WTC11 (cell line): Measurements from ENCODE around the gene PGAP2. TPM values are rescaled to one million over a fixed set of nuclear protein-coding genes. Genes with fewer than 3 reads are reported as not detected.

Experiments used
- ATAC-seq: fragments of 200-7000 bp; cut with Tn5 transposase; 2 replicates; pipeline ENCODE4 v1.10.0; 2021; ENCODE audit warnings: mild to moderate bottlenecking, moderate library complexity
- CTCF ChIA-PET: fragments of 300-600 bp; sonication (Branson Sonifier 250); formaldehyde crosslinking; loops from one replicate; lab custom pipeline; 2021; ENCODE audit warnings: antibody characterized with exemption; lab: Charles Lee
- POLR2A ChIA-PET: fragments of 350-600 bp; sonication (Branson Sonifier 250); formaldehyde crosslinking; loops from one replicate; lab custom pipeline; 2021; ENCODE audit warnings: antibody characterized with exemption; lab: Charles Lee
- DNase-seq: peaks from one replicate; pipeline ENCODE4 v3.0.0; 2021; ENCODE audit warnings: low spot score
- H3K27ac Mint-ChIP-seq: 2 replicates; pipeline ENCODE4 v1.8.0; 2021; ENCODE audit warnings: mixed read lengths
- H3K27me3 Mint-ChIP-seq: 2 replicates; pipeline ENCODE4 v1.8.0; 2021; ENCODE audit warnings: low read depth, mild to moderate bottlenecking, moderate library complexity, mixed read lengths
- H3K36me3 Mint-ChIP-seq: 2 replicates; pipeline ENCODE4 v1.8.0; 2021; ENCODE audit warnings: mixed read lengths
- H3K4me1 Mint-ChIP-seq: 2 replicates; pipeline ENCODE4 v1.8.0; 2022; ENCODE audit warnings: mixed read lengths
- H3K4me3 Mint-ChIP-seq: 2 replicates; pipeline ENCODE4 v1.8.0; 2021; ENCODE audit warnings: mild to moderate bottlenecking, moderate library complexity, mixed read lengths
- H3K9me3 Mint-ChIP-seq: 2 replicates; pipeline ENCODE4 v1.8.0; 2021; ENCODE audit warnings: mixed read lengths
- CBFB ChIP-seq: sonication (generic); formaldehyde crosslinking; IDR thresholded peaks from 2 replicates; pipeline ENCODE4 v1.8.1; 2022; ENCODE audit warnings: mild to moderate bottlenecking, low read depth, missing genetic modification reagents
- CREB1 ChIP-seq: sonication (generic); formaldehyde crosslinking; IDR thresholded peaks from 2 replicates; pipeline ENCODE4 v1.8.0; 2023; ENCODE audit warnings: mild to moderate bottlenecking, missing genetic modification reagents
- CREM ChIP-seq: sonication (generic); formaldehyde crosslinking; IDR thresholded peaks from 2 replicates; pipeline ENCODE4 v1.8.1; 2022; ENCODE audit warnings: mild to moderate bottlenecking, missing genetic modification reagents, moderate library complexity
- ELF4 ChIP-seq: sonication (generic); formaldehyde crosslinking; IDR thresholded peaks from 2 replicates; pipeline ENCODE4 v1.8.1; 2022; ENCODE audit warnings: low read depth, mild to moderate bottlenecking, moderate library complexity, missing genetic modification reagents
- HMGA2 ChIP-seq: fragments of 250-450 bp; sonication (Bioruptor Pico); IDR thresholded peaks from 2 replicates; pipeline ENCODE4 v1.4.0; 2021; ENCODE audit warnings: mild to moderate bottlenecking, moderate library complexity
- IRF2 ChIP-seq: sonication (generic); formaldehyde crosslinking; IDR thresholded peaks from 2 replicates; pipeline ENCODE4 v1.8.0; 2022; ENCODE audit warnings: low read depth, missing genetic modification reagents, borderline replicate concordance
- NFYB ChIP-seq: sonication (generic); formaldehyde crosslinking; conservative IDR thresholded peaks from 2 replicates; pipeline ENCODE4 v1.8.0; 2022; ENCODE audit warnings: low read depth, missing genetic modification reagents
- RORB ChIP-seq: fragments of 250-450 bp; sonication (Bioruptor Pico); IDR thresholded peaks from 2 replicates; pipeline ENCODE4 v1.9.0; 2021; ENCODE audit warnings: mild to moderate bottlenecking
- TP53 ChIP-seq: sonication (generic); formaldehyde crosslinking; IDR thresholded peaks from 2 replicates; pipeline ENCODE4 v1.8.1; 2023; ENCODE audit warnings: mild to moderate bottlenecking, missing genetic modification reagents
- ZBTB21 ChIP-seq: sonication (generic); formaldehyde crosslinking; IDR thresholded peaks from 2 replicates; pipeline ENCODE4 v1.8.1; 2023; ENCODE audit warnings: mild to moderate bottlenecking, missing genetic modification reagents, borderline replicate concordance
- ZNF263 ChIP-seq: sonication (generic); formaldehyde crosslinking; IDR thresholded peaks from 2 replicates; pipeline ENCODE4 v1.8.1; 2022; ENCODE audit warnings: low read depth, mild to moderate bottlenecking, moderate library complexity, missing genetic modification reagents
- total RNA-seq: library from RNA; stranded (reverse); gene quantifications from 3 replicates; pipeline ENCODE4 v1.2.3, GENCODE V29; 2021
- TF ChIP-seq, protein P1 (sequence below): sonication (generic); formaldehyde crosslinking; IDR thresholded peaks from 2 replicates; pipeline ENCODE4 v1.8.1; 2023; ENCODE audit warnings: mild to moderate bottlenecking, moderate library complexity, missing genetic modification reagents
- TF ChIP-seq, protein P2 (sequence below): sonication (generic); formaldehyde crosslinking; IDR thresholded peaks from 2 replicates; pipeline ENCODE4 v1.8.0; 2022; ENCODE audit warnings: mild to moderate bottlenecking, missing genetic modification reagents
- TF ChIP-seq, protein P3 (sequence below): fragments of 200-600 bp; IDR thresholded peaks from 2 replicates; pipeline ENCODE4 v1.8.0; 2022; ENCODE audit warnings: antibody characterized with exemption
- TF ChIP-seq, protein P4 (sequence below): sonication (generic); formaldehyde crosslinking; IDR thresholded peaks from 2 replicates; pipeline ENCODE4 v1.8.0; 2022; ENCODE audit warnings: mild to moderate bottlenecking, missing genetic modification reagents
- TF ChIP-seq, protein P5 (sequence below): sonication (generic); formaldehyde crosslinking; IDR thresholded peaks from 2 replicates; pipeline ENCODE4 v1.8.0; 2022; ENCODE audit warnings: missing genetic modification reagents

PGAP2 gene
- total RNA-seq, 1 experiment from 2014 or later, result 43.0 TPM

DNA sequence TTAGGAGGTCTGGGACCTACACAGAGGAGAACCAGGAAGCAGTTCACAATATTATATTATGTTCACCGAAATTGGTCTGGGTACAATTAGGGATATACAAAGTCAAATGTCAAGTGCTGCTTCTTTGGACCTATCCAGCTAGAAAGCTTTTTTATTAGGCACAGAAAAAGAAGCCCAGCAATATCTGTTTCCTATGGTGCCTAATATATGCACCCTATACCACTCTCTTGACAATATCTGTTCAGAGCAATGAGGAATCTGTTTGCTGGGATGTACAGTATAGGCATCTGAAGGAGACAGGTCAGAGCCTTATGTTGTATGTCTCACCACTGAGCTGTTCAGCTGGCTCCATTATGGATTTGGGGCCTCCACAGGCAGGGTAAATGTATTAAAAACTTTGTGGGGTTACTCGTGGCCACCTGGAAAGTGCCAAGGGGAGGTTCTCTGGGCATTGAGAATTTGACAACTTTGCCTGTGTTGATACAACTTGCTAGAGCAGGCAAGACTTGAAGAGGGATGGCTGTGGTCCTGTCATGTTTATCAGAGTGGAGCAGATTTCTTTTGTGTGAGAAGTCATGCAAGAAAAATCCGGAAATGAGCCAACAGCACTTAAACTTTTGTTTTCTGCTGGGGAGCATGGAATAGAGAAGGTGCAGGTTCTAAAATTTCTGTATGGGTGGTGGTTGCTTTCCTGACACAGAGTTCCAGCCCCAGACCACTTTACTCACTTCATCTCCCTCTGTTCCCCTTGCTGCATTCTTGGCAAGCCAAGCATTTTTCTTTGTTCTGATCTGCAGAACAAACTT, 57.2 kb downstream of the PGAP2 start:
- DNase-seq (no peak), ATAC-seq (peak; percentile 35)
- TF ChIP-seq IRF2 (no peak), TP53 (CRISPR knock-in tag) (no peak), NFYB (CRISPR knock-in tag) (no peak), RORB (CRISPR knock-in tag) (no peak), CREM (no peak), CBFB (CRISPR knock-in tag) (no peak), ZNF263 (no peak), HMGA2 (CRISPR knock-in tag) (no peak), CREB1 (CRISPR knock-in tag) (no peak), ELF4 (CRISPR knock-in tag) (no peak)
- TF ChIP-seq, protein P1, sequence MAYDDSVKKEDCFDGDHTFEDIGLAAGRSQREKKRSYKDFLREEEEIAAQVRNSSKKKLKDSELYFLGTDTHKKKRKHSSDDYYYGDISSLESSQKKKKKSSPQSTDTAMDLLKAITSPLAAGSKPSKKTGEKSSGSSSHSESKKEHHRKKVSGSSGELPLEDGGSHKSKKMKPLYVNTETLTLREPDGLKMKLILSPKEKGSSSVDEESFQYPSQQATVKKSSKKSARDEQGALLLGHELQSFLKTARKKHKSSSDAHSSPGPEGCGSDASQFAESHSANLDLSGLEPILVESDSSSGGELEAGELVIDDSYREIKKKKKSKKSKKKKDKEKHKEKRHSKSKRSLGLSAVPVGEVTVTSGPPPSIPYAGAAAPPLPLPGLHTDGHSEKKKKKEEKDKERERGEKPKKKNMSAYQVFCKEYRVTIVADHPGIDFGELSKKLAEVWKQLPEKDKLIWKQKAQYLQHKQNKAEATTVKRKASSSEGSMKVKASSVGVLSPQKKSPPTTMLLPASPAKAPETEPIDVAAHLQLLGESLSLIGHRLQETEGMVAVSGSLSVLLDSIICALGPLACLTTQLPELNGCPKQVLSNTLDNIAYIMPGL (CRISPR knock-in tag), result no peak
- TF ChIP-seq, protein P2, sequence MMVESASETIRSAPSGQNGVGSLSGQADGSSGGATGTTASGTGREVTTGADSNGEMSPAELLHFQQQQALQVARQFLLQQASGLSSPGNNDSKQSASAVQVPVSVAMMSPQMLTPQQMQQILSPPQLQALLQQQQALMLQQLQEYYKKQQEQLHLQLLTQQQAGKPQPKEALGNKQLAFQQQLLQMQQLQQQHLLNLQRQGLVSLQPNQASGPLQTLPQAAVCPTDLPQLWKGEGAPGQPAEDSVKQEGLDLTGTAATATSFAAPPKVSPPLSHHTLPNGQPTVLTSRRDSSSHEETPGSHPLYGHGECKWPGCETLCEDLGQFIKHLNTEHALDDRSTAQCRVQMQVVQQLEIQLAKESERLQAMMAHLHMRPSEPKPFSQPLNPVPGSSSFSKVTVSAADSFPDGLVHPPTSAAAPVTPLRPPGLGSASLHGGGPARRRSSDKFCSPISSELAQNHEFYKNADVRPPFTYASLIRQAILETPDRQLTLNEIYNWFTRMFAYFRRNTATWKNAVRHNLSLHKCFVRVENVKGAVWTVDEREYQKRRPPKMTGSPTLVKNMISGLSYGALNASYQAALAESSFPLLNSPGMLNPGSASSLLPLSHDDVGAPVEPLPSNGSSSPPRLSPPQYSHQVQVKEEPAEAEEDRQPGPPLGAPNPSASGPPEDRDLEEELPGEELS (CRISPR knock-in tag), result no peak
- TF ChIP-seq, protein P3, sequence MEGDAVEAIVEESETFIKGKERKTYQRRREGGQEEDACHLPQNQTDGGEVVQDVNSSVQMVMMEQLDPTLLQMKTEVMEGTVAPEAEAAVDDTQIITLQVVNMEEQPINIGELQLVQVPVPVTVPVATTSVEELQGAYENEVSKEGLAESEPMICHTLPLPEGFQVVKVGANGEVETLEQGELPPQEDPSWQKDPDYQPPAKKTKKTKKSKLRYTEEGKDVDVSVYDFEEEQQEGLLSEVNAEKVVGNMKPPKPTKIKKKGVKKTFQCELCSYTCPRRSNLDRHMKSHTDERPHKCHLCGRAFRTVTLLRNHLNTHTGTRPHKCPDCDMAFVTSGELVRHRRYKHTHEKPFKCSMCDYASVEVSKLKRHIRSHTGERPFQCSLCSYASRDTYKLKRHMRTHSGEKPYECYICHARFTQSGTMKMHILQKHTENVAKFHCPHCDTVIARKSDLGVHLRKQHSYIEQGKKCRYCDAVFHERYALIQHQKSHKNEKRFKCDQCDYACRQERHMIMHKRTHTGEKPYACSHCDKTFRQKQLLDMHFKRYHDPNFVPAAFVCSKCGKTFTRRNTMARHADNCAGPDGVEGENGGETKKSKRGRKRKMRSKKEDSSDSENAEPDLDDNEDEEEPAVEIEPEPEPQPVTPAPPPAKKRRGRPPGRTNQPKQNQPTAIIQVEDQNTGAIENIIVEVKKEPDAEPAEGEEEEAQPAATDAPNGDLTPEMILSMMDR, result no peak
- TF ChIP-seq, protein P4, sequence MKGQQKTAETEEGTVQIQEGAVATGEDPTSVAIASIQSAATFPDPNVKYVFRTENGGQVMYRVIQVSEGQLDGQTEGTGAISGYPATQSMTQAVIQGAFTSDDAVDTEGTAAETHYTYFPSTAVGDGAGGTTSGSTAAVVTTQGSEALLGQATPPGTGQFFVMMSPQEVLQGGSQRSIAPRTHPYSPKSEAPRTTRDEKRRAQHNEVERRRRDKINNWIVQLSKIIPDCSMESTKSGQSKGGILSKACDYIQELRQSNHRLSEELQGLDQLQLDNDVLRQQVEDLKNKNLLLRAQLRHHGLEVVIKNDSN (CRISPR knock-in tag), result no peak
- POLR2A ChIA-PET, result interaction anchor here (0.5 to 1.6 kb wide), 3 partner anchors 22 to 160 kb away, joined by 3 to 6 read pairs (median 3); no protein-coding TSS in a partner anchor
- H3K4me1 Mint-ChIP-seq, result peaks cover 26% of the 10 kb centered on the region
- 0 out of 2 replicates have a peak overlapping the region, but pooled peaks have one; percentile 0 for H3K27ac Mint-ChIP-seq
- CTCF ChIA-PET, result interaction anchor here (0.8 to 7.0 kb wide), 3 partner anchors 10 to 207 kb away, joined by 3 to 40 read pairs (median 6); partner anchors contain the start of gene STIM1
- H3K9me3 Mint-ChIP-seq, result no peaks in the 10 kb centered on the region
- no peak overlapping the region for H3K4me3 Mint-ChIP-seq
- no peaks in the 10 kb centered on the region for H3K36me3 Mint-ChIP-seq
- peaks cover 13% of the 10 kb centered on the region for H3K27me3 Mint-ChIP-seq

DNA sequence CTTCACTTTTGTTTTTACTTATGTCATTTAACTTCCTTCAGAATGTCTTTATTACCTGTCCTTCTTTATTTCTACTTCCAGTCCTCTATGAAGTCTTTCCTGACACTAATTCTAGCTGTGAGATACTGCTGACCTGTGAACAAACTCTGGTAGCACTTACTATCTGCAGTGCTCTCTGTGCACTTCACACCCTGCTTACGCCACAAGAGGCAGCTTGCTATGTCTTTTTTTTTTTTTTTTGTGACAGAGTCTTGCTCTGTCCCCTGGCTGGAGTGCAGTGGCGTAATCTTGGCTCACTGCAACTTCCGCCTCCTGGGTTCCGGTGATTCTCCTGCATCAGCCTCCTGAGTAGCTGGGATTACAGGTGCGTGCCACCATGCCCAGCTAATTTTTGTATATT, 57.8 kb downstream of the PGAP2 start:
- DNase-seq (no peak), ATAC-seq (peak; percentile 62)
- 0 out of 2 replicates have a peak overlapping the region, but pooled peaks have one; percentile 0 for H3K27ac Mint-ChIP-seq
- POLR2A ChIA-PET, result interaction anchor here (0.6 to 1.6 kb wide), 2 partner anchors 27 to 159 kb away, joined by 3 read pairs; no protein-coding TSS in a partner anchor
- CTCF ChIA-PET, result interaction anchor here (0.8 to 7.0 kb wide), 3 partner anchors 11 to 207 kb away, joined by 3 to 40 read pairs (median 6); partner anchors contain the start of gene STIM1
- H3K9me3 Mint-ChIP-seq, result no peaks in the 10 kb centered on the region
- H3K4me3 Mint-ChIP-seq, result no peak overlapping the region
- H3K4me1 Mint-ChIP-seq, result peaks cover 21% of the 10 kb centered on the region
- H3K36me3 Mint-ChIP-seq, result no peaks in the 10 kb centered on the region
- TF ChIP-seq ZBTB21 (CRISPR knock-in tag), result no peak
- TF ChIP-seq, protein P5, sequence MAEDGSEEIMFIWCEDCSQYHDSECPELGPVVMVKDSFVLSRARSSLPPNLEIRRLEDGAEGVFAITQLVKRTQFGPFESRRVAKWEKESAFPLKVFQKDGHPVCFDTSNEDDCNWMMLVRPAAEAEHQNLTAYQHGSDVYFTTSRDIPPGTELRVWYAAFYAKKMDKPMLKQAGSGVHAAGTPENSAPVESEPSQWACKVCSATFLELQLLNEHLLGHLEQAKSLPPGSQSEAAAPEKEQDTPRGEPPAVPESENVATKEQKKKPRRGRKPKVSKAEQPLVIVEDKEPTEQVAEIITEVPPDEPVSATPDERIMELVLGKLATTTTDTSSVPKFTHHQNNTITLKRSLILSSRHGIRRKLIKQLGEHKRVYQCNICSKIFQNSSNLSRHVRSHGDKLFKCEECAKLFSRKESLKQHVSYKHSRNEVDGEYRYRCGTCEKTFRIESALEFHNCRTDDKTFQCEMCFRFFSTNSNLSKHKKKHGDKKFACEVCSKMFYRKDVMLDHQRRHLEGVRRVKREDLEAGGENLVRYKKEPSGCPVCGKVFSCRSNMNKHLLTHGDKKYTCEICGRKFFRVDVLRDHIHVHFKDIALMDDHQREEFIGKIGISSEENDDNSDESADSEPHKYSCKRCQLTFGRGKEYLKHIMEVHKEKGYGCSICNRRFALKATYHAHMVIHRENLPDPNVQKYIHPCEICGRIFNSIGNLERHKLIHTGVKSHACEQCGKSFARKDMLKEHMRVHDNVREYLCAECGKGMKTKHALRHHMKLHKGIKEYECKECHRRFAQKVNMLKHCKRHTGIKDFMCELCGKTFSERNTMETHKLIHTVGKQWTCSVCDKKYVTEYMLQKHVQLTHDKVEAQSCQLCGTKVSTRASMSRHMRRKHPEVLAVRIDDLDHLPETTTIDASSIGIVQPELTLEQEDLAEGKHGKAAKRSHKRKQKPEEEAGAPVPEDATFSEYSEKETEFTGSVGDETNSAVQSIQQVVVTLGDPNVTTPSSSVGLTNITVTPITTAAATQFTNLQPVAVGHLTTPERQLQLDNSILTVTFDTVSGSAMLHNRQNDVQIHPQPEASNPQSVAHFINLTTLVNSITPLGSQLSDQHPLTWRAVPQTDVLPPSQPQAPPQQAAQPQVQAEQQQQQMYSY (CRISPR knock-in tag), result no peak
- peaks cover 9% of the 10 kb centered on the region for H3K27me3 Mint-ChIP-seq
